Astrocyte (in vitro differentiated cells and primary cell): ENCODE measurements around the gene PTPN5. TPM values are rescaled to one million over a fixed set of nuclear protein-coding genes. Genes with fewer than 3 reads are reported as not detected.

Source experiments
- DNase-seq: peaks from one replicate; pipeline ENCODE4 v3.0.0-alpha.2; 2010; ENCODE audit warnings: low read depth
- FAIRE-seq: peaks from 2 replicates; lab custom pipeline; 2011; peaks lifted over from hg19 to GRCh38; lab: Jason Lieb, UNC
- H2AFZ ChIP-seq: 2 replicates; pipeline ENCODE4 v1.6.0; 2012; ENCODE audit warnings: low read depth, low read length, inconsistent platforms
- H3K27ac ChIP-seq: 2 replicates; pipeline ENCODE4 v1.5.1; 2011; ENCODE audit warnings: low read depth, low read length, inconsistent platforms
- H3K27me3 ChIP-seq: 2 replicates; pipeline ENCODE4 v1.6.0; 2011; ENCODE audit warnings: low read length, inconsistent platforms; ENCODE audit not compliant: insufficient read depth
- H3K36me3 ChIP-seq: 2 replicates; pipeline ENCODE4 v1.5.1; 2011; ENCODE audit warnings: low read length, inconsistent platforms; ENCODE audit not compliant: insufficient read depth
- H3K4me1 ChIP-seq: 2 replicates; pipeline ENCODE4 v1.5.1; 2011; ENCODE audit warnings: low read length, inconsistent platforms; ENCODE audit not compliant: insufficient read depth
- H3K4me2 ChIP-seq: 2 replicates; pipeline ENCODE4 v1.6.0; 2012; ENCODE audit warnings: low read length, inconsistent platforms
- H3K4me3 ChIP-seq: 2 replicates; pipeline ENCODE4 v1.5.1; 2011; ENCODE audit warnings: low read depth, mild to moderate bottlenecking, low read length, inconsistent platforms; ENCODE audit not compliant: insufficient read depth
- H3K79me2 ChIP-seq: 2 replicates; pipeline ENCODE4 v1.6.0; 2012; ENCODE audit warnings: mild to moderate bottlenecking, low read length, inconsistent platforms; ENCODE audit not compliant: insufficient read depth
- H3K9ac ChIP-seq: 2 replicates; pipeline ENCODE4 v1.6.0; 2012; ENCODE audit warnings: mild to moderate bottlenecking, low read length, inconsistent platforms
- H3K9me3 ChIP-seq: 2 replicates; pipeline ENCODE4 v1.5.1; 2012; ENCODE audit warnings: low read depth, mild to moderate bottlenecking, low read length, inconsistent platforms; ENCODE audit not compliant: insufficient read depth
- H4K20me1 ChIP-seq: 2 replicates; pipeline ENCODE4 v1.6.0; 2012; ENCODE audit warnings: low read length, inconsistent platforms; ENCODE audit not compliant: insufficient read depth
- H3K27ac Mint-ChIP-seq: one replicate; pipeline ENCODE4 v1.8.0; 2021; ENCODE audit warnings: mild to moderate bottlenecking, mixed read lengths; ENCODE audit not compliant: unreplicated experiment
- H3K27me3 Mint-ChIP-seq: one replicate; pipeline ENCODE4 v1.8.0; 2021; ENCODE audit warnings: low read depth, mixed read lengths; ENCODE audit not compliant: unreplicated experiment
- H3K36me3 Mint-ChIP-seq: one replicate; pipeline ENCODE4 v1.8.0; 2021; ENCODE audit warnings: low read depth, mixed read lengths; ENCODE audit not compliant: unreplicated experiment
- H3K4me1 Mint-ChIP-seq: one replicate; pipeline ENCODE4 v1.8.0; 2021; ENCODE audit warnings: low read depth, mixed read lengths; ENCODE audit not compliant: unreplicated experiment
- H3K4me3 Mint-ChIP-seq: one replicate; pipeline ENCODE4 v1.8.0; 2021; ENCODE audit warnings: mild to moderate bottlenecking, moderate library complexity, mixed read lengths; ENCODE audit not compliant: unreplicated experiment
- H3K9me3 Mint-ChIP-seq: one replicate; pipeline ENCODE4 v1.8.0; 2021; ENCODE audit warnings: mild to moderate bottlenecking, mixed read lengths; ENCODE audit not compliant: unreplicated experiment
- EZH2 ChIP-seq: IDR thresholded peaks from 2 replicates; pipeline ENCODE4 v1.6.1; 2012; ENCODE audit warnings: mild to moderate bottlenecking, low read length, inconsistent platforms; ENCODE audit not compliant: insufficient read depth
- total RNA-seq: library from RNA; stranded (reverse); gene quantifications from 2 replicates; pipeline ENCODE4 v1.2.1, GENCODE V29; 2021
- TF ChIP-seq, protein P1 (sequence below): IDR thresholded peaks from 2 replicates; pipeline ENCODE4 v1.5.1; 2011; ENCODE audit warnings: low read depth, mild to moderate bottlenecking, inconsistent platforms, low read length, moderate library complexity; ENCODE audit not compliant: insufficient read depth

PTPN5 gene
- total RNA-seq, 1 donor from 2014 or later = 0.07 TPM

DNA sequence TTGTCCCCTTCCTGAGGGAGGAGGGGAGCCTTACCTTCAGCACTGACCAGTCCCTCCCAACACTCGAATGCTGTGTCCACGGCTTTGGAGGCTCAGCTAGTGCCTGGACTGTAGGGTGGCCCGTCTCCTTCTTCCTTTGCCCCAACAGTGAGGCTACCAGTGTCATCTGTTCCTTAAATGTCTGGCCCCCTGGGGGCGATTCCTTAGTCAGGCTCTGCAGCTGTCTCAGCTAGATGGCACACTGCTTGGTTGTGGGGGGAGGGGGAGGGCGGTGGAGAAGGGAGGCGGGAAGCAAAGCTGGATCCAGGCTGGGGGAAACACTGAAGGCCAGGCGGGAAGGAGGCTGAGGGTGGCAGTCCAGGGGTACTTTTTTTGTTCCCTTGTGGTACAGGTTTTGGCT is 65.6 kb downstream of the PTPN5 start, which contains the start of gene IGSF22:
Gene IGSF22 (minus strand): TSS at position 149 of the 400 bp plus-strand sequence. CDS start 1,952 bp downstream, outside the sequence.
- no peaks in the 10 kb centered on the region for H3K9me3 Mint-ChIP-seq
- Histone ChIP-seq H3K27ac (no peak within 1 kb of the TSS), H3K9ac (no peak within 1 kb of the TSS), H3K27me3 (no peaks in the 10 kb centered on the region), H3K4me3 (no peak within 1 kb of the TSS), H4K20me1 (no peaks in the 10 kb centered on the region), H3K4me1 (no peaks in the 10 kb centered on the region), H3K4me2 (no peak within 1 kb of the TSS), H2AFZ (no peak within 1 kb of the TSS), H3K9me3 (no peaks in the 10 kb centered on the region), H3K36me3 (no peaks in the 10 kb centered on the region), H3K79me2 (no peaks in the 10 kb centered on the region)
- TF ChIP-seq, protein P1, sequence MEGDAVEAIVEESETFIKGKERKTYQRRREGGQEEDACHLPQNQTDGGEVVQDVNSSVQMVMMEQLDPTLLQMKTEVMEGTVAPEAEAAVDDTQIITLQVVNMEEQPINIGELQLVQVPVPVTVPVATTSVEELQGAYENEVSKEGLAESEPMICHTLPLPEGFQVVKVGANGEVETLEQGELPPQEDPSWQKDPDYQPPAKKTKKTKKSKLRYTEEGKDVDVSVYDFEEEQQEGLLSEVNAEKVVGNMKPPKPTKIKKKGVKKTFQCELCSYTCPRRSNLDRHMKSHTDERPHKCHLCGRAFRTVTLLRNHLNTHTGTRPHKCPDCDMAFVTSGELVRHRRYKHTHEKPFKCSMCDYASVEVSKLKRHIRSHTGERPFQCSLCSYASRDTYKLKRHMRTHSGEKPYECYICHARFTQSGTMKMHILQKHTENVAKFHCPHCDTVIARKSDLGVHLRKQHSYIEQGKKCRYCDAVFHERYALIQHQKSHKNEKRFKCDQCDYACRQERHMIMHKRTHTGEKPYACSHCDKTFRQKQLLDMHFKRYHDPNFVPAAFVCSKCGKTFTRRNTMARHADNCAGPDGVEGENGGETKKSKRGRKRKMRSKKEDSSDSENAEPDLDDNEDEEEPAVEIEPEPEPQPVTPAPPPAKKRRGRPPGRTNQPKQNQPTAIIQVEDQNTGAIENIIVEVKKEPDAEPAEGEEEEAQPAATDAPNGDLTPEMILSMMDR = no peak
- TF ChIP-seq EZH2 = no peak
- no peak within 1 kb of the TSS for H3K27ac Mint-ChIP-seq
- FAIRE-seq = no peak
- DNase-seq = no peak
- peaks cover 2% of the 10 kb centered on the region for H3K4me1 Mint-ChIP-seq
- H3K27me3 Mint-ChIP-seq = peaks cover 2% of the 10 kb centered on the region
- no peak within 1 kb of the TSS for H3K4me3 Mint-ChIP-seq
- no peaks in the 10 kb centered on the region for H3K36me3 Mint-ChIP-seq

DNA sequence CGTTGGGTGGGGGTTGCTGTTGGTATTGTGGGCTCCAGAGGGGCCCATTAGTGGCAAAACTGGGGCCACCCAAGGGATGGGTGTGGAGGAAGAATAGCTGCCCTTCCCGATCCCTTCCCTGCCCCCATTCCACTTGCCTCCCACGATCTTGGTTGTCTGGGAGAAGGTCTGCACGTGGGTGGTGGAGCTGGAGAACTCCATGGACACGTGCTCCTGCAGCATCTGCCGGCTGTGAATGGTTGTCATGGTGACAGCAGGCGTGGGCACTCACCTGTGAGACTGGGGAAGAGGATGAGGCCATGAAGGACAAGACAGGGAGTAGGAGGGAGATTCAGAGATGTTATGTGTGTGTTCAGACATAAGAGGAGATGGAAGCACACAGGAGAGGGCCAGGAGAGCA is 67.6 kb downstream of the PTPN5 start:
- H3K4me1 Mint-ChIP-seq = peaks cover 2% of the 10 kb centered on the region
- H2AFZ ChIP-seq = no peak overlapping the region
- TF ChIP-seq, protein P1 = no peak
- no peak for TF ChIP-seq EZH2

DNA sequence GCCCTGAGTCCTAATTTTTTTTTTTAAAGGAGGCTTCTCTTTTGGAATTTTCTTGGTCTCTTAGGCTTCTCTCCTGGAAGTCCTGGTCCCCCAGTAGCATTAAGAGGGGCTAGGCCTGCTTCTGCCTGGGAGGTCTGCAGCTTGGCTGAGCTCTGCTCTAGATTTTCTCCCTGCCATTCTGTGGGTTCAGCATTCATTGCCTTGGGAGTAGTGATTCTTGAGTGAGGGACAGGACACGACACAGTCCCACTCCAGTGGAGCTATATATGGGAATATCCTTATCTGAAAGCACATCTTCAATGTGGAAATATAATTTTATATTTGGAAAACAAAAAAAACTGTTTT is 69.3 kb downstream of the PTPN5 start:
- H3K36me3 Mint-ChIP-seq = no peaks in the 10 kb centered on the region
- DNase-seq (no peak), FAIRE-seq (no peak)
- H3K4me1 Mint-ChIP-seq = peaks cover 2% of the 10 kb centered on the region
- no peak overlapping the region for H3K27ac Mint-ChIP-seq
- no peaks in the 10 kb centered on the region for H3K36me3 ChIP-seq
- no peak overlapping the region for H2AFZ ChIP-seq
- H3K27ac ChIP-seq = no peak overlapping the region
- no peaks in the 10 kb centered on the region for H4K20me1 ChIP-seq
- no peak for TF ChIP-seq EZH2
- no peak overlapping the region for H3K9ac ChIP-seq
- peak overlapping the region; percentile 100 for H3K4me2 ChIP-seq
- H3K27me3 ChIP-seq = no peaks in the 10 kb centered on the region
- H3K9me3 ChIP-seq = no peaks in the 10 kb centered on the region
- H3K27me3 Mint-ChIP-seq = peaks cover 29% of the 10 kb centered on the region
- no peak overlapping the region for H3K4me3 ChIP-seq
- H3K79me2 ChIP-seq = no peaks in the 10 kb centered on the region
- no peaks in the 10 kb centered on the region for H3K9me3 Mint-ChIP-seq
- peak overlapping the region; percentile 45 for H3K4me3 Mint-ChIP-seq
- H3K4me1 ChIP-seq = no peaks in the 10 kb centered on the region

More for the DNA sequence above, 67.6 kb downstream of the PTPN5 start:
- H3K9ac ChIP-seq = no peak overlapping the region
- Mint-ChIP-seq H3K4me3 (no peak overlapping the region), H3K27ac (no peak overlapping the region), H3K9me3 (no peaks in the 10 kb centered on the region), H3K27me3 (peaks cover 15% of the 10 kb centered on the region), H3K36me3 (no peaks in the 10 kb centered on the region)
- no peaks in the 10 kb centered on the region for H3K79me2 ChIP-seq
- no peak overlapping the region for H3K4me2 ChIP-seq
- H4K20me1 ChIP-seq = no peaks in the 10 kb centered on the region
- no peaks in the 10 kb centered on the region for H3K27me3 ChIP-seq
- no peaks in the 10 kb centered on the region for H3K4me1 ChIP-seq
- no peak overlapping the region for H3K4me3 ChIP-seq
- no peak overlapping the region for H3K27ac ChIP-seq
- no peaks in the 10 kb centered on the region for H3K36me3 ChIP-seq
- H3K9me3 ChIP-seq = no peaks in the 10 kb centered on the region
- DNase-seq = no peak
- no peak for FAIRE-seq
